H1 (cell line): ENCODE data around the gene ITGA6. TPM values are rescaled to one million over a fixed set of nuclear protein-coding genes. Genes with fewer than 3 reads are reported as not detected.

ENCODE experiments used
- CTCF ChIA-PET: fragments of 300-600 bp; sonication (Branson Sonifier 250); formaldehyde crosslinking; loops from one replicate; lab custom pipeline; 2021; ENCODE audit not compliant: partially characterized antibody; lab: Charles Lee
- POLR2A ChIA-PET: fragments of 300-600 bp; sonication (Branson Sonifier 250); formaldehyde crosslinking; loops from one replicate; lab custom pipeline; 2021; ENCODE audit warnings: inconsistent platforms; ENCODE audit not compliant: partially characterized antibody; lab: Charles Lee
- DNase-seq, 2 experiments: peaks; one replicate each; pipeline versions ENCODE4 v3.0.0 to v3.0.0-alpha.2; 2010 to 2022; ENCODE audit warnings: low spot score in 2 of 2, low read depth in 1 of 2, mixed read lengths in 1 of 2
- FAIRE-seq: peaks from 2 replicates; lab custom pipeline; 2011; peaks lifted over from hg19 to GRCh38; lab: Jason Lieb, UNC
- H2AFZ ChIP-seq: 2 replicates; pipeline ENCODE4 v1.8.1; 2012; ENCODE audit warnings: low read length, inconsistent platforms
- H2AK5ac ChIP-seq: 2 replicates; pipeline ENCODE4 v1.6.1; 2013; ENCODE audit warnings: low read depth, low read length
- H2BK120ac ChIP-seq: replicated peaks from 2 replicates; pipeline ENCODE3; 2013; ENCODE audit warnings: low read depth, low read length, inconsistent platforms
- H2BK12ac ChIP-seq: 2 replicates; pipeline ENCODE4 v1.6.1; 2013; ENCODE audit warnings: low read depth, low read length
- H2BK15ac ChIP-seq: 2 replicates; pipeline ENCODE4 v1.6.1; 2013; ENCODE audit warnings: low read length
- H2BK20ac ChIP-seq: 2 replicates; pipeline ENCODE4 v1.6.1; 2013; ENCODE audit warnings: low read length
- H2BK5ac ChIP-seq: 2 replicates; pipeline ENCODE4 v1.6.1; 2013; ENCODE audit warnings: low read depth, low read length
- H3K14ac ChIP-seq: 2 replicates; pipeline ENCODE4 v1.6.1; 2013; ENCODE audit warnings: inconsistent platforms; ENCODE audit not compliant: insufficient read length
- H3K18ac ChIP-seq: 2 replicates; pipeline ENCODE4 v1.6.1; 2013; ENCODE audit warnings: low read length; ENCODE audit errors: extremely low read depth
- H3K23ac ChIP-seq: 2 replicates; pipeline ENCODE4 v1.6.1; 2013; ENCODE audit warnings: inconsistent platforms; ENCODE audit not compliant: insufficient read length
- H3K23me2 ChIP-seq: 2 replicates; pipeline ENCODE4 v1.6.1; 2013; ENCODE audit warnings: low read depth, low read length
- H3K27ac ChIP-seq: 2 replicates; pipeline ENCODE4 v1.6.1; 2011; ENCODE audit warnings: low read depth, low read length, inconsistent platforms
- H3K27me3 ChIP-seq, 4 experiments: replicated peaks in 1 of 4; 1 replicate in 1 of 4; 2 replicates in 3 of 4; pipeline versions ENCODE4 v1.6.1 to v1.8.1; 2011 to 2013; ENCODE audit warnings: low read length in 3 of 4, mild to moderate bottlenecking in 3 of 4, inconsistent platforms in 2 of 4, mixed read lengths in 2 of 4, moderate library complexity in 1 of 4; ENCODE audit not compliant: control insufficient read depth in 3 of 4, insufficient read depth in 3 of 4; ENCODE audit errors: extremely low read depth in 1 of 4
- H3K36me3 ChIP-seq, 4 experiments: 2 replicates each; pipeline versions ENCODE4 v1.6.1 to v1.8.1; 2011 to 2013; ENCODE audit warnings: mild to moderate bottlenecking in 4 of 4, low read length in 3 of 4, moderate library complexity in 2 of 4, control low read depth in 1 of 4, inconsistent platforms in 1 of 4; ENCODE audit not compliant: insufficient read depth in 4 of 4, control insufficient read depth in 2 of 4
- H3K4ac ChIP-seq: replicated peaks from 2 replicates; pipeline ENCODE3; 2013; ENCODE audit warnings: low read length, low read depth, mixed read lengths, inconsistent platforms; ENCODE audit not compliant: insufficient read length
- H3K4me1 ChIP-seq, 4 experiments: replicated peaks in 1 of 4; 1 replicate in 1 of 4; 2 replicates in 3 of 4; pipeline versions ENCODE4 v1.6.1 to v1.8.1; 2011 to 2013; ENCODE audit warnings: low read length in 3 of 4, inconsistent platforms in 2 of 4, mixed read lengths in 1 of 4; ENCODE audit not compliant: insufficient read depth in 4 of 4, control insufficient read depth in 3 of 4
- H3K4me2 ChIP-seq, 2 experiments: 2 replicates each; pipeline versions ENCODE4 v1.6.1 to v1.8.1; 2011 to 2013; ENCODE audit warnings: low read depth in 2 of 2, low read length in 2 of 2, control low read depth in 1 of 2, inconsistent platforms in 1 of 2, mild to moderate bottlenecking in 1 of 2; ENCODE audit not compliant: insufficient read depth in 1 of 2
- H3K4me3 ChIP-seq, 4 experiments: fragments of 200-600, 300-600 bp in 1 of 4; sonication (generic), shearing (Covaris generic), sonication (Bioruptor Twin) in 1 of 4; 2 replicates each; pipeline versions ENCODE4 v1.5.1 to v1.8.1; 2011 to 2016; ENCODE audit warnings: low read length in 4 of 4, low read depth in 3 of 4, control low read depth in 2 of 4, inconsistent platforms in 2 of 4, mild to moderate bottlenecking in 2 of 4, mixed read lengths in 1 of 4, moderate library complexity in 1 of 4; ENCODE audit not compliant: insufficient read depth in 2 of 4; ENCODE audit errors: extremely low read depth in 1 of 4
- H3K56ac ChIP-seq: replicated peaks from 2 replicates; pipeline ENCODE3; 2013; ENCODE audit warnings: low read depth, mild to moderate bottlenecking, mixed read lengths, low read length, inconsistent platforms; ENCODE audit not compliant: insufficient read length
- H3K79me1 ChIP-seq: 2 replicates; pipeline ENCODE4 v1.6.1; 2013; ENCODE audit warnings: low read depth, low read length, control low read depth
- H3K79me2 ChIP-seq, 2 experiments: 2 replicates each; pipeline versions ENCODE4 v1.6.1 to v1.8.1; 2012 to 2013; ENCODE audit warnings: low read length in 2 of 2, mild to moderate bottlenecking in 2 of 2, inconsistent platforms in 1 of 2; ENCODE audit not compliant: insufficient read depth in 2 of 2, control insufficient read depth in 1 of 2
- H3K9ac ChIP-seq, 4 experiments: replicated peaks in 1 of 4; 1 replicate in 1 of 4; 2 replicates in 3 of 4; pipeline versions ENCODE4 v1.6.1 to v1.8.1; 2011 to 2013; ENCODE audit warnings: low read depth in 3 of 4, low read length in 3 of 4, control low read depth in 2 of 4, mild to moderate bottlenecking in 2 of 4, moderate library complexity in 2 of 4, inconsistent platforms in 1 of 4; ENCODE audit errors: extremely low read depth in 1 of 4
- H3K9me3 ChIP-seq, 2 experiments: 2 replicates each; pipeline versions ENCODE4 v1.6.1 to v1.8.1; 2012 to 2013; ENCODE audit warnings: mild to moderate bottlenecking in 2 of 2, moderate library complexity in 2 of 2, control low read depth in 1 of 2, inconsistent platforms in 1 of 2, low read depth in 1 of 2, low read length in 1 of 2, mixed read lengths in 1 of 2; ENCODE audit not compliant: insufficient read depth in 2 of 2
- H4K20me1 ChIP-seq, 2 experiments: replicated peaks in 1 of 2; 2 replicates each; pipeline versions ENCODE3 to v1.8.1; 2011 to 2013; ENCODE audit warnings: inconsistent platforms in 2 of 2, low read length in 2 of 2, mild to moderate bottlenecking in 1 of 2; ENCODE audit not compliant: insufficient read depth in 2 of 2, control insufficient read depth in 1 of 2
- H4K5ac ChIP-seq: 2 replicates; pipeline ENCODE4 v1.6.1; 2013; ENCODE audit warnings: low read length, low read depth, mixed read lengths, inconsistent platforms; ENCODE audit not compliant: insufficient read length
- H4K8ac ChIP-seq: 2 replicates; pipeline ENCODE4 v1.8.0; 2013; ENCODE audit warnings: mild to moderate bottlenecking, moderate library complexity, low read length, inconsistent platforms; ENCODE audit not compliant: insufficient read depth; ENCODE audit errors: extremely low read depth
- H4K91ac ChIP-seq: replicated peaks from 2 replicates; pipeline ENCODE3; 2013; ENCODE audit warnings: low read length, mixed read lengths, inconsistent platforms; ENCODE audit not compliant: insufficient read length
- BACH1 ChIP-seq: IDR thresholded peaks from 2 replicates; pipeline ENCODE4 v1.6.1; 2012; ENCODE audit warnings: low read length, improper control_type of control experiment
- CREB1 ChIP-seq: IDR thresholded peaks from 2 replicates; pipeline ENCODE4 v1.6.1; 2012; ENCODE audit warnings: inconsistent platforms
- CTBP2 ChIP-seq: IDR thresholded peaks from 2 replicates; pipeline ENCODE4 v1.7.0; 2011; ENCODE audit warnings: borderline replicate concordance, mild to moderate bottlenecking, moderate library complexity, mixed read lengths, low read length; ENCODE audit not compliant: insufficient read depth, insufficient read length
- SRF ChIP-seq: IDR thresholded peaks from 2 replicates; pipeline ENCODE4 v1.6.1; 2011; ENCODE audit warnings: mild to moderate bottlenecking, low read depth, low read length, moderate library complexity
- WGBS, 2 experiments: shearing (Covaris generic) in 1 of 2; methylation state at CpG; one replicate each; pipeline versions ENCODE4 v1.1.6 to v1.1.7; 2013 to 2015; ENCODE audit warnings: low lambda C conversion rate in 2 of 2, mixed read lengths in 2 of 2, inconsistent platforms in 1 of 2, low coverage in 1 of 2, missing lambda C conversion rate in 1 of 2; ENCODE audit not compliant: insufficient replicate concordance in 2 of 2, insufficient coverage in 1 of 2, insufficient read length in 1 of 2; ENCODE audit errors: extremely low coverage in 1 of 2, missing lambda C conversion rate in 1 of 2; 5-methylcytosine and 5-hydroxymethylcytosine counted together
- polyA plus RNA-seq, 7 experiments: library from polyadenylated mRNA; depleted of rRNA in 3 of 7; stranded (reverse) in 5 of 7; unstranded in 2 of 7; fragments of >200 nt in 5 of 7; fragments of 200-250 nt in 2 of 7; gene quantifications; 1 replicate in 5 of 7; 2 replicates in 1 of 7; 4 replicates in 1 of 7; pipeline versions ENCODE4 v1.2.1 to v1.2.3, GENCODE V29; 2011 to 2013; ENCODE audit warnings: missing spikeins in 2 of 7, mixed read lengths in 2 of 7
- total RNA-seq: library from RNA; stranded (reverse); fragmentation: NEBNext Ultra II Directional; extraction: Animal tissue kit (Norgen Biotek cat#: 25700); gene quantifications from 2 replicates; pipeline ENCODE4 v1.2.1, GENCODE V29; 2021
- TF ChIP-seq, protein P1 (sequence below): IDR thresholded peaks from 2 replicates; pipeline ENCODE4 v1.6.1; 2012; ENCODE audit warnings: inconsistent platforms

The ITGA6 gene
- total and polyA plus RNA-seq, 2 of the 8 experiments (the other 6 are each of a cell fraction or from before 2014, with no cell fraction given), result 26.9 to 118 TPM

DNA sequence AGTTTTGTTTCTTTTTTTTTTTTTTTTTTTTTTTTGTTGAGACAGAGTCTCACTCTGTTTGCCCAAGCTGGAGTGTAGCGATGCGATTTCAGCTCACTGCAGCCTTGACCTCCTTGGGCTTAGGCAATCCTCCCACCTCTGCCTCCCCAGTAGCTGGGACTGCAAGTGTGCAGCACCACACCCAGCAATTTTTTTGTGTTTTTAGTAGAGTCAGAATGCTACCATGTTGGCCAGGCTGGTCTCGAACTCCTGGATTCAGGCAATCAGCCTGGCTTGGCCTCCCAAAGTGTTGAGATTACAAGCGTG is 8.2 kb downstream of the ITGA6 start:
- H3K9me3 ChIP-seq, result no peaks in the 10 kb centered on the region
- peak overlapping the region; percentile 84; the same call in 1 of the 2 replicates for H2BK20ac ChIP-seq
- H4K5ac ChIP-seq, result no peak overlapping the region
- peaks cover 21% of the 10 kb centered on the region for H3K79me1 ChIP-seq
- FAIRE-seq (no peak), DNase-seq (no peak)
- no peak overlapping the region for H4K91ac ChIP-seq
- peak overlapping the region; percentile 9; the same call in 1 of the 2 replicates for H3K27ac ChIP-seq
- CTCF ChIA-PET, result interaction anchor here (36.1 kb wide), 1 partner anchor 18 kb away, joined by 634 read pairs; no protein-coding TSS in a partner anchor
- H4K8ac ChIP-seq, result no peak overlapping the region
- no peak overlapping the region for H3K4ac ChIP-seq
- no peak overlapping the region for H3K56ac ChIP-seq
- H3K79me2 ChIP-seq, result peaks cover 50 to 100% of the 10 kb centered on the region in 2 experiments
- H3K36me3 ChIP-seq, result no peaks in the 10 kb centered on the region
- H3K9ac ChIP-seq, result 0 out of 7 replicates have a peak overlapping the region, but pooled peaks of 1 of the 4 experiments have one; percentile 1
- POLR2A ChIA-PET, result interaction anchor here (1.2 to 1.4 kb wide), 2 partner anchors 7 to 17 kb away, joined by 3 to 5 read pairs; no protein-coding TSS in a partner anchor
- 98% methylated on average over 4 of the region's 4 CpGs; no CpG with 5 or more reads in 1 of the 2 experiments for WGBS, 2 experiments
- peak overlapping the region; percentile 81 for H3K18ac ChIP-seq
- H3K23me2 ChIP-seq, result no peaks in the 10 kb centered on the region
- no peaks in the 10 kb centered on the region for H3K27me3 ChIP-seq
- H2BK12ac ChIP-seq, result peak overlapping the region; percentile 82; the same call in 1 of the 2 replicates
- H3K4me2 ChIP-seq, result peak overlapping the region; percentile 40 to 49; a peak in 3 of 4 replicates
- no peak overlapping the region for H2AFZ ChIP-seq
- H3K23ac ChIP-seq, result no peak overlapping the region
- no peak overlapping the region; a peak in 1 of 8 replicates for H3K4me3 ChIP-seq
- no peak overlapping the region for H2BK15ac ChIP-seq
- H2BK120ac ChIP-seq, result no peak overlapping the region
- H2BK5ac ChIP-seq, result peak overlapping the region; percentile 52; the same call in 1 of the 2 replicates
- H4K20me1 ChIP-seq, result peaks cover 8 to 23% of the 10 kb centered on the region in 2 experiments
- peaks cover 2 to 58% (median 36%) of the 10 kb centered on the region in 4 experiments for H3K4me1 ChIP-seq
- no peak overlapping the region for H3K14ac ChIP-seq
- peak overlapping the region; percentile 93 for H2AK5ac ChIP-seq
- TF ChIP-seq CREB1 (no peak), SRF (no peak), CTBP2 (no peak), BACH1 (no peak)
- TF ChIP-seq, protein P1, sequence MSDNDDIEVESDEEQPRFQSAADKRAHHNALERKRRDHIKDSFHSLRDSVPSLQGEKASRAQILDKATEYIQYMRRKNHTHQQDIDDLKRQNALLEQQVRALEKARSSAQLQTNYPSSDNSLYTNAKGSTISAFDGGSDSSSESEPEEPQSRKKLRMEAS, result no peak
